A673 (cell line): ENCODE results near the gene SH3RF3.

Source experiments
- CTCF ChIP-seq: fragments of 300-800, 200-600 bp; sonication (generic); conservative IDR thresholded peaks from 2 replicates; pipeline ENCODE4 v1.5.1; 2017; ENCODE audit warnings: low read depth, mild to moderate bottlenecking, antibody characterized with exemption, low read length, moderate library complexity, mixed read lengths
- EZH2 ChIP-seq: fragments of 200-600 bp; sonication (generic); IDR thresholded peaks from 2 replicates; pipeline ENCODE4 v1.6.1; 2017; ENCODE audit warnings: borderline replicate concordance, low read depth, mild to moderate bottlenecking, mixed read lengths, antibody characterized with exemption, low read length; ENCODE audit not compliant: poor library complexity, severe bottlenecking

- TF ChIP-seq CTCF = no peak
- TF ChIP-seq EZH2 = no peak
Measured at GRCh38 chr2:109471658-109472057, 342.7 kb downstream of the SH3RF3 start.
